ACHN (cell line): Measurements from ENCODE around the gene HOXA4.

Experiments used
- DNase-seq: peaks from one replicate; pipeline ENCODE4 v3.0.0-alpha.2; 2015
- in situ Hi-C: cut with HindIII; loops from 2 replicates; pipeline ENCODE4 v1.10.0; 2017; ENCODE audit warnings: low sequenced_read_pairs, low pct_ligation_motif_present, low pct_unique_long_range_greater_than_20kb

HOXA4 gene

DNA sequence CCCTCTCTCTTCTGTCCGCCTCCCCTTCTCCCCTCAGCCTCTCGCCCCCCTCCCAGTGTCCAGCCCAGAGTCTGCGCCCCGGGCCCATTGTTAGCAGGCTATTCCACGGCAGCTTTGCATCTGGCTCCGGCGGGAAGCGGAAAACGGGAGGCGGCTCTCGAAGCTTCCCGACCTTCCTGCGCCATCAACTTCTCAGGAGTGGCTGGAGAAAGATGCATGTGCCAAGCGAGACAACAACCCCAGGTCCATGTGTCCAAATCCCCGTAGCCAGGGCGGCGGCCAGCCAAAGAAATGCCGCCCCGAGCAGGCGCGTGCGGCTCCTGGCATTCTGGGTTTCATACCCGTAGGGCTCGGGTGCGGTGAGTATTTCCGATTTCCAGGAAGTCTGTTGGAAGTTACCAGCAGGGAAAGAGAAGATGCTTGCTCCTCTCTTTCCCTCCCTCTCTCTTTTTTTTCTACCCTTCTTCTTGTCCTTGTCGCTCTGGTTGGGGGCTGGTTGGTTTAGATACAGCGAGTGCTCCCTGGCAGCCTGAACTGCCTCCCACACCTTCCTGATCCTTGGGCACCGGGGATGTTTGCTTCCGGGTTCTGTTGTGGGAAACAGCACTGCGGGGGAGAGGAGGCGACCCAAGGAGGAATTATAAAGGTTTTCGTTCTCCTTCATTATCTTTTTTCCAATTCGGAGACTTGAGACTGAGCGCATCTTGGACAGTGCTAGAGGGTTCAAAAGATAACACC, 26.9 kb downstream of the HOXA4 start:
- in situ Hi-C loops = no loop called here
- DNase-seq = no peak

DNA sequence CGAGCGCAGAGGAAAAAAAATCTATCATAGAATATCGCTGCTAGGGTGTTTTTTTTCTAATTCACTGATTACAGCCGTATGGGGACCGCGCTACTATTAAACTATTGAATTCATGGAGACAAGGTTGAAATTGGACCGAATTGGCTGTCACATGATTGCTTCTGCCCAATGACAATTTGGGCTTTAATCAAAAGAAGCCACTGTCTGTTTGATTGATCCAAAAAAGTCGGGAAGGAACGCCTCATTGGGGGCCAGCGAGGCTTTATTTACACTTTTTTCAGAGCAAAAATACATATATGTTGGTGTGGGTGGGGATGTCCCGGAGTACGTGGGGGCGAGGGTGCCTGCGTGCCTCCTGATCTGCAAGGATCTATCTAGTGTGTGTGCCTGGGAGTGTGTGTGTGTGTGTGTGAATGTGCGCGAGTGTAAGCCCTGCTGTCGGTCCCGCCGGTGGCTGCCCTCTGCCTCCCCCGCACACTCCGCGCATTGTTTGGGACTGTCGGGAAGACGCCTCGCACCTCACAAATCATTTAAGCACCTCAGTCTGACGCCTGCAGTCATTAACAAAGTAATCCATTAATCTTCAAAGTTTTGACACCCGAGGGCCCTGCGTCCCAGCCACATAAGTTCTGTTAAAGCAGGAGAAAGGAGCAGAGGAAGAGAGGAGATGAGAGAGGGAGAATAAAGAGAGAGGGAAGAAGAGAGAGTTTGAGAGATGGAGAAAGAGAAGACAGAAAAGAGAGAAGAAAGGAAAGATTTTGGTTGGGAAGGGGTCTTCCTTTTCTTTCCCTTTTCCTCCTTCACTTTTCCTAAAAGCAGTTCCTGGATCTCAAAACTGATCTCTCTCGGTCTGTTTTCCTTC, 27.7 kb downstream of the HOXA4 start, which contains the start of gene HOXA2:
HOXA2 (minus strand) TSS at position 103 of the 862 bp plus-strand sequence. CDS start 183 bp downstream, outside the sequence.
- in situ Hi-C loops = no loop called here
- no peak for DNase-seq

DNA sequence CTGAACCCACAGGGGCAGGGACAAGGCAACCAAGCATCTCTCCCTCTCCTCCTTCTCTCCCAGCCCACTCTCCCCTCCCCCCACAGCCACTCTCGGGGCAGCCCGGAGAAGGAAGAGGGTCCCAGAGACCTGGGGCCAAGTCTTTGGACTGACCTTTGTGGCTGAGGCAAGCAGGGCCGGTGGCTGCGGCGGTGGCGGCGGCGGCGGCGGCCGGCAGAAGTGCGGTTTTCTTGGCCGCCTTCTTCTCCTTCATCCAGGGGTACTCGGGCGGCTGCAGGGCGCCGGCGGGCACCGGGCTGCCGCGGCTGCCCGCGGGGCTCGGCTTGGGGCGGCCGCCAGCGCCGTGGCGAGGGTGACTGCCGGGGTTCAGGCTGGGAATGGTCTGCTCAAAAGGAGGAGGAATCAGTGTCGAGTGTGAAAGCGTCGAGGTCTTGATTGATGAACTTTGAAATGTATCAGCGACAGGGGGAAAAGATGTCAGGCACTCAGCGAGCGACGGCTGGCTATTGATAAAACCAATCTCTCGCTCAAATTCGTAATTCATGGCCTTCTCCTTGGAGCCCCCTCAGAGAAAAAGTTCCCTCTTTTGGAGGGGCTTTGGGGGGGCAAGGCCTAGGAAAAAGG, 28.5 kb downstream of the HOXA4 start:
- in situ Hi-C loops = no loop called here

DNA sequence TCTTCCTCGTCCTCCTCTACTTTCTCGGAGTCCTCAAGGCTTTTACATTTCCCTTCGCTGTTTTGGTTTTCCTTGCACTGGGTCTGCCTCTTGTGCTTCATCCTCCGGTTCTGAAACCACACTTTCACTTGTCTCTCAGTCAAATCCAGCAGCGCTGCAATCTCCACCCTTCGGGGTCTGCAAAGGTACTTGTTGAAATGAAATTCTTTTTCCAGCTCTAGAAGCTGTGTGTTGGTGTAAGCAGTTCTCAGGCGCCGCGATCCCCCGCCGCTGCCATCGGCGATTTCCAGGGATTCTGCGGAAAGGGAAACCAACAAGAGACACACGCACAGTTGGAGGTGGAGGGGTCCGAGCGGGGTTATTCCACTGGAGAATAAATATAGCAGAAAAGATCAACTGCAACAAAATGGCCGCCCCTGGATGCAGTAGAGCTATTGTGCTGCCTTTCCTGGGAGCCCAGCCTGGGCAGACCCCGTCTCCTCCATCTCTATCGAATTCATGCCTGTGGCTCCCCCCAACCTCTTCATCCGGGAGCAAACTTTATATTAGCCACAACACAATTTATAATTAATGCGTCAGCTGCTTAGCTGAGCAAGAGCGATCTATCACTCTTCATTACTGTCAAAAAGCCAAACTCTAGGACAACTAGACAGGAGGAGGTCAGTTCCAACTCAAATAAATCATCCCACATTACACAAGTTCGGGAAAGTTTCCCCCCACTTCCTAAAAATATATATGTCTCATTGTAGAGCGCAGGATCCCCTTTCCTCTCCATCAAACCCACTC, 29.2 kb downstream of the HOXA4 start:
- DNase-seq = no peak
- in situ Hi-C loops = no loop called here

More for the DNA sequence above, 28.5 kb downstream of the HOXA4 start:
- no peak for DNase-seq

DNA sequence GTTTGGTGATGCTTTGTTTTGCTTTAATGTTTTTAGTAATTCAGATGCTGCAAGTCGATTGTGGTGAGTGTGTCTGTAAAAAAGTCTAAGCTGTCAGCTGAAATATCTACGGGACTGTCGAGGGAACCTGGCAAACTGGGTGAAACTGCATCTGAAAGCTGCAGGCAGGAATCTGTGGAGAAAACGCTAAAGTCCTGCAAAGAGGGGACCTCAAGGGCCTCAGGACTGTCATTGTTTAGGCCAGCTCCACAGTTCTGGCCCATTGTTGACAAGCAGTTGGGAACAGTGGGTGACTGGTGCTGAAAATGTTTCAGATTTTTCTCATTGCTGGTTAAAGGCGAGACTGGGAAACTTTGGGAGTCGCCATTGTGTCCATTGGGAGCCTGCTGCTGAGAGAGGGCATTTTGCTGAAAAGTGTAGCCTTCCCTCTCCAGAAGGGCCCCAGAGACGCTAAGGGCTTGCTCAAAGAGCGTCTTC, 29.8 kb downstream of the HOXA4 start:
- DNase-seq = no peak
- in situ Hi-C loops = no loop called here

DNA sequence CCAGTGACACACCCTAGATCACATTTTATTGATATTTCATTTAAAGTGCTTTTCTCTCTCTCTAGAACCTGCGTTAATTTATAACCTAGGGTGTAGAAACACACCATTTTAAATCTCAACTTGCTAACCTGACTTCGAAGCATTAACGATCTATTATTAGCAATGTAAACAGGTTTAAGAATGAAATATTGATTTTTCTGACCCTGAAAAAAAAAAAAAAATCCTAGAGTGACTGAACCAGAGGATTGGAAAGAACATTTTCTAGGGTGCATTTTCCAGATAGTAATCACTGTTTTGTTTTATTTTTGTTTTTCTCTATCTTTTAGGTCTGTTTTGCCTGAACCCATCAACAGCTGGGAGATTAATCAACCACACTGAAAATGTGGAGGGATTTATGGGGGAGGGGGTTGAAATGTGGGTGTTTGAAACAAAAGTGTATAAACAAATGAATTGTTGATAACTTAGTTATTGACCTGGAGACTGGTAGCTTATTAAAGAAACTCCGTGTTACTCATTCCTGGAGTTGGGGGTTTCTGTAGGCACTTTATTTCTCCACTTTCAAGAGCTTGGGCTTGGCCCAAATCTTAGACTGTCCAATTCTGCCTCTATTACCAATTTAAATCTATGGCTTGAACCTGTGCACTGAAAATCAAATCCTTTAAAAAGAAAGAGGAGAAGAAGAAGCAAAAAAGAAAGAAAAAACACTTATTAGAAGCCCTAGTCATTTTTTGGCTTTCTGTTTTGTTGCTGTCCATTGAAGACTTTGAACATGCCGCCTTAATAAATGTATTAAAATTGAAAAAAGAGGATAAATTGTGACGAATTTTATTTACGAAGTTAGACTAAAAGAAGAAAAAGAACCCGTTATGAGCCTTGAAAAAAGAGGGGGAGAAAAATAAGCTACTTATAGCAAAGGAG, 30.8 kb downstream of the HOXA4 start:
- in situ Hi-C loops = no loop called here
- DNase-seq = no peak

DNA sequence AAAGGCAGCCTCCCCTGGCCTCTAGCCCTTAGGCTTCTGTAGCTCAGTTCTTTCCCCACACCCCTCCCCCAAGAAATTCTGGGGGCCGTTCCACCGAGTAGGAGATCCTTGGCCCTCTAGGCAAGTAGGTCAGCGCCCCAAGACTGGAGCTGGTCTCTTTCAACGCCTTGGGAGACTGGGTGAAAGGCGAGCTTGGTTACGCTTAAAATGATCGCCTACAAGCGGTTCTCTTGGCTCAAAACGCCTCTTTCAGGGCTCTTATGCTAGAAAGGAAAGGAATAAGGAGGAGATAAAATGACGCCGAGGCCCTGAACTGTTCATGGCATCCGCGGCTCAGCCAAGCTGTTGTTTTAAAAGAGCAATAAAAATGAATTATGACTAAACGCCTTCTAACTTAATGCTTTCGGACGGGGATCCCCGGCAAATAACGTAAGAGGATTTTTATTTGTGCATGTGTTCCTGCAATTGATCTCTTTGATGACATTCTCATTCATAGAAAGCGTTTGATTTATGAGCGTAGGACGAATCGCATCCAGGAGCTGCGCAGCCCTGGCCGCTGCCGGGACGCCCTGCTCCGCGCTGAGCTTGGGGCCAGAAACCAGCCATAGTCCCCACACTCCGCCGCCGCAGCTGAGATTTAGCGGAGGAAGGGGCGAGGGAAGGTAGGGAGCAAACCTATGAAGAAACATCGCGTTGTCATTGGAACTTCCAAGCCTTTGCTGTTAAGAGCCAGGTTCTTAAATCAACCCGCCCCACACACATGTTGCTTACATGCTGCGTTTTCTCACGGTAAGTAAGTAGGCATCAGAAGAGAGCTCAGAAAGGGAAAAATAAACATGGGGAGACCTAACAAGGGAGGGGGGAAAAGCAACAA, 31.7 kb downstream of the HOXA4 start:
- DNase-seq = peak; percentile 82
- in situ Hi-C loops = no loop called here

DNA sequence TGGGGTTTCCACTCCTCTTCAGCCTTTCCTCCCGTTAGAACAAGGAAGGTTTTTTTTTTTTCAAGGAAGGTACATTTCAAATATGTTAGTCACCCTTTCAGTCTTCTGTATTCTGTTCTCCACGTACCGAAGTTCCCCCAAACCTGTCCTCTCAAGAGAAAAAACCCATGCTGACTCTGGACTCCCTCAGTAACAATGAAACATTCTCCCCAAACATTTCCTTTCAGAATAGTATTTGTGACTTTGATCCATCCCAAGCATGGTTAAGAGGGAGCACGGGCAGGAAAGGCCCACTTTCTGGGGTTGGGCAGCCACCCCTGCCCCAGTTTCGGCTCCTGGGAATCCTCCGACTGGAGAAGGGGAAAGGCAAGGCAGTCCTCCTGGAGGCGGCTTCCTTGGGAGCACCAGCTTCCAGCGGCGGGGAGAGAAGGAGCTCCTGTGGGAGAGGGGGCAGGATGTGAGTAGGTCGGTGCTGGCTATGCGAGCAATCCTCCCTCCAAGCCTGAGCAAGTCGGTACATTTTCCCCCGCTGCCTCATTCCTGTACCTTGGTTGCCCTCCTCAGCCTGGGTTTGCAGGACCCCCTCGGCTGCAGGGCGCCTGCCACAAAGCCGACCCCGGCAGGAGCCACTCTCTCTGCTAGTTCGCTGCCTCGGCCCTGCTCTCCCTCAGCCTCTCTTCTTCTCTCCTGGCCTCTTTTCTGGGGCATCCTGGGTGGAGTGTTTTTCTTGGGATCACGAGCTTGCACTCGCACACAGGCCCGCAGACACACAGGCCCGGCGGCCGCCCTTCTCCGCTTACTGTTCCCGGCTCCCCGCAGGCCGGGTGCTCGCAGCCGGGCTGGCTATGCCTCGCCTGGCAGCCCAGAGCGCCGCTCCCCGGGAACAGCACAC, 32.6 kb downstream of the HOXA4 start:
- DNase-seq = peak; percentile 76

DNA sequence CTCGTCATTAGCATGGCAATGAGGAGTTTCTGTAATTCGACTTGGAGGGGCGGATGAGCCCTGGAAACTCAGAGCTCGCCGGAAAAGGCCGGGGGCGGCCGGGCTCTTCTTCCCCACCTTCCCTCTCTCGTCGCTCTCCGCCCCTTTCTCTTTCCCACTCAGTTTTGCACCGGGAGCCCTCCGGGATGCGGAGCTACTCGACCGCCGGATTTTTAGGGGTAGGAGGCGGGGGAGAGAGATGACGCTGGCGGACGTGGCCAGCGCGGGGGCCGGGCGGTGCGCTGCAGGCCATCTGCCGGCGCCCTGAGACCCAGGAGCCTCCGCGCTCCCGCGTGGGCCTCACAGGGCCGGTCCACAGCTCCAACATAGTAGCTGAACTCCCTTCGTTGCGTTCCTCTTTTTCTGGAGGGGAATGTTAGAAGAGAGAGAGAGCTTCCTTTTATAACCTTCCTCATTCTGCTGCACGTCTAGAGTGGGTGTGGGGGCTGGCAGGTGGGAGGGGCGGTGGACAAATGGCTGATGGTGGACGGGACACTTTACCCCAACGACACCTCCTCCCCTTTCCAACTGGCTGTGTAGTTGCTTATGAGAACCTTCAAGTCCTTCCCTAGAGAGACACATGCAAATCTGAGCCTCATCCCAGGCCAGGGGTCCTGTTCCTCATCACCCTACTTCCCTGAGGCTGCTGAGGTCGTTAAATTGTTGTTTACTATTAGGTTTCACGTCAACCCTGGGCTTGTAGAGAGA, 33.6 kb downstream of the HOXA4 start:
- in situ Hi-C loops = no loop called here
- peak; percentile 70 for DNase-seq

More for the DNA sequence above, 32.6 kb downstream of the HOXA4 start:
- in situ Hi-C loops = no loop called here

DNA sequence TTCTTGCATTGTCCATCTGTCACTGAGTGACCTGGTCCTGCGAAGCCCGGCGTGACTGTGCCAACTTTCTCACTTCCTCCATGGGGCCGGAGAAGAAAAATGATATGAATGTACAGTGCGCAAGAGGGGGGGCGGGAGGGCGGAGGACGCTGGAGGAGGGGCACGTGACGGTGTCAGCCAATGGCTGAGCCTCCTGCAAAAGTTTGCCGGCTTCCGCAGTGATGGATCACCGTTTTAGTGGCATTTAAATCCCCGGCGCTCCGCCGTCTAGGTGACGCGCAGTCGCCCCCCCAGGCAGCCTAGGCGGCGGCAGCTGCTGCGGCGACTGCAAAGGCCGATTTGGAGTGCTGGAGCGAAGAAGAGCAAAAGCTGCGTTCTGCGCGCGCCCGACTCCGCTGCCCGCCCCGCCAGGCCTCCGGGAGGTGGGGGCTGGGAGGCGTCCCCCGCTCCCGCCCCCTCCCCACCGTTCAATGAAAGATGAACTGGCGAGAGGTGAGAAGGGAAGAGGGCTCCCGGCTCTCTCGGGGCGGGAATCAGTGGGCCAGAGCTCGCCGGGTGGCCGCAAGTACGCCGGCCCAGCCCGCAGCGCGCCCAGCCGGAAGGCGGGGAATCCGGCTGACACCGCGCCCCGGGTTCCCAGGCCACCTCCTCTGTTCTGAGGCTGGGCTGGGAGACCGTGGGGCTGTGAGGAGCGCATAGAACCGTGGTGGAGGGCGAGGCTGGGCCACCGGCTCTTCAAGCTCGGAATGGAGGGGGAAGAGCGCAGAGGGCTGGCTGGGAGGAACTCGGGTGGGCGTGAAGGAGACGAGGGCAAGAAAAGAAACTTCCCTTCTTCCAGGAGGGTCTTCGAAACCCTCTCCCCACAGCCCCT, 34.4 kb downstream of the HOXA4 start, which contains the start of gene HOXA1:
HOXA1 (minus strand) TSS at position 104 of the 871 bp plus-strand sequence; CDS start at position 16, 88 bp downstream.
- peak; percentile 99 for DNase-seq

DNA sequence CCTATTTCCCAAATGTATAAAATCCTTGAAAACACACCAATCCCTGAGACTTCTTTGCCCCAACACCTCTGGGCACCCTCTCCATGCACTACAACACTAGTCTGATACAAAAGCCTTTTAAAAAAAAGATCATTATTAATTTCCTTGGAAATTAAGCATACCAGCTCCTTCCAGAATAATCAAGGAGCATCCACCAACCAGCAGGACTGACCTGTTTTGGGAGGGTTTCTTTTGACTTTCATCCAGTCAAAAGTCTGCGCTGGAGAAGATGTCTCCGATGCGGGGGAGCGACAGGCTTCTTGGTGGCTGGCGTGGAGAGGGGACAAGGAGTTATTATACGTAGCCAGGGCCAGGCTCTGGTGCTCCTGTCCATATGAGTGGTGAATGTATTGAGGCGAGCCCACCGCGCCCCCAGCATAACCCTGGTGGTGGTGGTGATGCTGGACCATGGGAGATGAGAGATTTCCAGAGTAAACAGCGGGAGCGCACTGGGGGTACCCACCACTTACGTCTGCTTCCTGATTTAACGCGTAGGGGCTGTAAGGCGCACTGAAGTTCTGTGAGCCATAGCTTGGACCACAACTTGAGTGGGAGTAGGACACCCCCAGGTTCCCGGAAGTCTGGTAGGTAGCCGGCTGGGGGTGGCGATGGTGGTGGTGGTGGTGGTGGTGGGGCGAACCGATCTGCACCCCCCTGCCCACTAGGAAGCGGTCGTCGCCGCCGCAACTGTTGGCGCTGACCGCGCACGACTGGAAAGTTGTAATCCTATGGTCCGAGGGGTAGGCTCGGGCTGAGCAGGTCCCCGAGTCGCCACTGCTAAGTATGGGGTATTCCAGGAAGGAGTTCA, 35.3 kb downstream of the HOXA4 start:
- no peak for DNase-seq
- in situ Hi-C loops = no loop called here

More for the DNA sequence above, 34.4 kb downstream of the HOXA4 start, which contains the start of gene HOXA1:
- in situ Hi-C loops = no loop called here

DNA sequence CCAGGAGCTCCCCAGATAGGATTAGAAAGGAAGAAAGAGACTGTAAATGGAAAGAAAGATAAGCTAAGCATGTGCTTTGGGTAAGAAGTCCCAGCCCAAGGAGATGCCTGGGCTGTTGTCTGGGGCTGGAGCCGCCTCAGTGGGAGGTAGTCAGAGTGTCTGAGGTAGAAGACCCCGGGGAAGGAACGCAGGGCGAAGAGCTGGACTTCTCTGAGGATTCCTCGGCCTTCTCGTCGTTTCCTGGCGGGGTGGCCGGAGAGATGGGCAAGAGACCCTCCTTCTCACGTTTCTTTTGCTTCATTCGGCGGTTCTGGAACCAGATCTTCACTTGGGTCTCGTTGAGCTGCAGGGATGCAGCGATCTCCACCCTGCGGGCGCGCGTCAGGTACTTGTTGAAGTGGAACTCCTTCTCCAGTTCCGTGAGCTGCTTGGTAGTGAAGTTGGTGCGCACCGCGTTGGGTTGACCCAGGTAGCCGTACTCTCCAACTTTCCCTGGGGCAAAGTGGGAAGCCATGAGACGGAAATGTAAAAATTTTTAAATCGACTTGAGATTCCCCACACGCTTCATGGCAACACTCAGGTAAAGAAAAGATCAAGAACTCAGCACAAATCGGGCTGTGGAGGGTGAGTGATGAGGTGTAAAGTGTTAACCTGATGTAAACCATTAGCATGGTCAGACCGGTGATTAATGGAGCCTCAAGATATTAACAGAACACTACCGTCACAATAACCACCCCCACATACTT, 36.1 kb downstream of the HOXA4 start:
- in situ Hi-C loops = no loop called here
- DNase-seq = no peak
